Left kidney (tissue), 2 donors: Measurements from ENCODE around the gene LRSAM1. TPM values are rescaled to one million over a fixed set of nuclear protein-coding genes. Genes with fewer than 3 reads are reported as not detected.
A peak's percentile ranks its signal among the peaks of the same experiment; 100 is the strongest.
"Not testable (repeated sequence)": the region's sequence is repeated elsewhere in the genome, so short reads cannot be mapped to it uniquely, and the experiment has no call there.

Experiments
- DNase-seq: peaks from one replicate; pipeline ENCODE4 v3.0.0-alpha.2; 2013
- polyA plus RNA-seq: library from polyadenylated mRNA; unstranded; fragments of 120-200 nt; gene quantifications from one replicate; pipeline ENCODE4 v1.2.1, GENCODE V29; 2013; ENCODE audit not compliant: insufficient read length

LRSAM1 gene
- polyA plus RNA-seq, 1 donor, result 18.1 TPM

- DNase-seq, result no peak
Measured at GRCh38 chr9:127457191-127457878, 6.0 kb downstream of the LRSAM1 start.

- no peak for DNase-seq
Measured at GRCh38 chr9:127458921-127459320, 7.6 kb downstream of the LRSAM1 start.

DNA sequence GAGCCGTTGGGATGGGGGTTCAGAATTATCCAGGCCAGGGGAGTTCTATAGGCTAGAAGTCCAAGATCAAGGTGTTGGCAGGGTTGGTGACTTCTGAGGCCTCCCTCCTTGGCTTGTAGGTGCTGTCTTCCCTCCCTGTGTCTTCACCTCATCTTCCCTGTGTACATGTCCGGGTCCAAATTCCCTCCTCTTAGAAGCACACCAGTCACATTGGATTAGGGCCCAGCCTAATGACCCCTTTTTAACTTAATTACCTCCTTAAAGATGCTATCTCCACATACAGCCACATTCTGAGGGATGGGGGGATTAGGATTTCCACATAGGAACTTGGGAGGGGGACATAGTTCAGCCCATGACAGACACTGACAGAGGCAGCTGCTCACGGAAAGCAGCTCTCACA is 12.1 kb downstream of the LRSAM1 start:
- DNase-seq, result no peak

DNA sequence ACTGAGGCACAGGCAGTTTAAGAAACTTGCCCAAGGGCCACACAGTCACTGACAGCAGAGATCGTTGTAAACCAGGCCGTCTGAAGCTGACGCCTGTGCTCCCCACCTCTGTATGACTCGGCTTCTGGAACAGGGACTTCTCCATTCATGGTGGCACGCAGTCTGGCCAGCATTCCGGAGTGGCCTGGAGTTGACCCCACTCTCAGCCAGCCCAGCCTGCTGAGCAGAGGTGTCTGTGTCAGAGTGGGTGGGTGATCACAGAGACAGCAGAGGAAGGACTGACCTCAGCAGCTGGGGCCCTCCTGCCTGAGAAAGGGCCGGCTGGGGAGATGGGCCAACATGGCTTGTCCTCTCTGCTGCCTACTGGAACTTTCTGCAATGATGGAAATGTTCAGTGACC is 12.6 kb downstream of the LRSAM1 start:
- no peak for DNase-seq

DNA sequence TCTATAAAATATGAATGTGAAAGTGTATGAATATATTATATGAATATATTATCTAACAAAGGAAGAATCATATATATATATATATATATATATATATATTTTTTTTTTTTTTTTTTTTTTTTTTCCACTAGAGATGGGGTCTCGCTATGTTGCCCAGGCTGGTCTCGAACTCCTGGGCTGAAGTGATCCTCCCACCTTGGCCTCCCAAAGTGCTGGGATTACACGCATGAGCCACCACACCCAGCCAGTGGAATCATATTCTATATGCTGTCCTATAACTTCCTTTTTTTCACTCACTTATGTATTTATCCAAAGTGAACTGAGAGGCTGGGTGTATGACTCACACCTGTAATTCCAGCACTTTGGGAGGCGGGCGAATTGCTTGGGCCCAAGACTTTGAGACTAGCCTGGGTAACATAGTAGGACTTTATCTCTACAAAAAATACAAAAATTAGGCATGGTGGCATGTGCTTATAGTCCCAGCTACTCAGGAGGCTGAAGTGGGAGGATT is 15.2 kb downstream of the LRSAM1 start:
- not testable (repeated sequence) for DNase-seq

- no peak for DNase-seq
Measured at GRCh38 chr9:127467621-127468020, 16.3 kb downstream of the LRSAM1 start.

GRCh38 chr9:127470662-127471061 is 19.4 kb downstream of the LRSAM1 start:
- DNase-seq, result no peak

DNA sequence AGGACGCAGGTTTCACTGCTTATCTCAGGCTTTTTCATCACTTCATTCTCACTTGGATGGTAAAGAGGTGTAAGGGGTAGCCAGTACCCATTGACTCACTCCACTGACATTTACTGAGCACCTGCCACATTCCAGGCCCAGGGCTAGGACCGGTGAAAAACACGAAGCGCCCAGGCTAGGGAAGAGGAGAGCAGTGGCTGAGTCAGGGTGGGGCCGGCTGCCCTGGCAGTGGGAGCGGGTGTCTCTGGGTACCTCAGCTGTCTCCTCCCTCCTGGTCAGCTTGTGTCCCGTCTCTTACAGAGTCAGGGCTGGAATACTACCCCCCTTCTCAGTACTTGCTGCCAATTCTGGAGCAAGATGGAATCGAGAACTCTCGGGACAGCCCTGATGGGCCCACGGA is 22.2 kb downstream of the LRSAM1 start:
- no peak for DNase-seq

- no peak for DNase-seq
Measured at GRCh38 chr9:127473932-127474331, 22.6 kb downstream of the LRSAM1 start.

DNA sequence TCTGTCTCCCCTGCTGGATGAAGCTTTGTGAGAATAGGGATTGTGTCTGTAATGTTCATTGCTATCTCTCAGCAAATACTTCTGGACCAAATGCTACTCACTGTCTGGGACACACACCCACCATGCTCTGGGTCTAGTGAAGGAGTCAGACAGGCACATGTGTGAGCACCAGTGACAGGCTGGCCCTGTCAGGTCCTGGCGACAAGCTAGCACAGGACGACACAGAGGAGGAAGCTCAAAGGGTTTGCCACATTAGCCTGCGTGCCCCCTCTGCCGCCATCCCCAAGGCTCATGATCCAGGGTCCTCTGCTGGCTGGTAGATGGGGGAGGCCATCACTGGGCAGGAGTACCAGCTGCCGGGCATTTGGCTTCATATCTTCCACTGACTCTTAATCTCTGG is 23.3 kb downstream of the LRSAM1 start:
- DNase-seq, result no peak

DNA sequence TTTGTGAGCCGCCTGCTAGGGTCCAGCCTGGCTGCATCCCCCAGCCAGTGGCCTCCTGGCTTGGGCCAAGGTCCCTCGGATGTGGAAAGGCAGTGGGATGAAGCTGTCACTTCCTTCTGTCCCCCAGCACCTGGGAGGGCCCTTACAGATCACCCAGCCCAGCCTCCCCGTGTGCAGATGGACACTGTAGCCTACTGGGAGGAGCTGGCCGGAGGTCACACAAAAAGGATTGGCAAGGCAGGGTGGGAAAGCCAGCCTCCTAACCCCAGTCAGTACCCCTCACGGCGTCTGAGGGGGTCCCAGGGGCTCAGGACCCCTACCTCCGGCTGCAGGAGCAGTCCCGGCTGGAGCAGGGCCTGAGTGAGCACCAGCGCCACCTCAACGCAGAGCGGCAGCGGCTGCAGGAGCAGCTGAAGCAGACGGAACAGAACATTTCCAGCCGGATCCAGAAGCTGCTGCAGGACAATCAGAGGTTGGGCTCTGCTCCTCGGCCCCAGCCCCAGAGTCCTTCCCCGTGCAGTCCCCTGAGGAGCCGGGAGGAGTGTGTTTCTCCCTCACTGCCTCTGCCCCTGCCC is 28.3 kb downstream of the LRSAM1 start:
- no peak for DNase-seq

DNA sequence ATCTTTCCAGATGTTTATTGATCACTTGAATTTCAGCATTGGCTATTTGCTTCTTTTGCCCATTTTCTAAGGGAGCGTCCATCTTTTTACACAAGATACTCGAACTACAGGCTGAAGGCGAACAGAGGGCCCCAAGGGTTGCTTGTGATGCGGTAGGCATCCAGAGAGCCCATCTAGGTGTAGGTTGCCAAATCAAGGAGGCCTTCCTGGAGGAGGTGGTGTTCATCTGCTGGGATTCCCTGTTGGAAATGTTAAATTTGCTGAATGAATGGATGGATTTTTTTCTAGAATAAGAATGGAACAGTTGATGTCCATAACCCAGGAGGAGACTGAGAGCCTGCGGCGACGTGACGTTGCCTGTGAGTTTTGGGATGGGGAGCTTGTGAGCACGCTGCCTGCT is 31.4 kb downstream of the LRSAM1 start:
- DNase-seq, result no peak

DNA sequence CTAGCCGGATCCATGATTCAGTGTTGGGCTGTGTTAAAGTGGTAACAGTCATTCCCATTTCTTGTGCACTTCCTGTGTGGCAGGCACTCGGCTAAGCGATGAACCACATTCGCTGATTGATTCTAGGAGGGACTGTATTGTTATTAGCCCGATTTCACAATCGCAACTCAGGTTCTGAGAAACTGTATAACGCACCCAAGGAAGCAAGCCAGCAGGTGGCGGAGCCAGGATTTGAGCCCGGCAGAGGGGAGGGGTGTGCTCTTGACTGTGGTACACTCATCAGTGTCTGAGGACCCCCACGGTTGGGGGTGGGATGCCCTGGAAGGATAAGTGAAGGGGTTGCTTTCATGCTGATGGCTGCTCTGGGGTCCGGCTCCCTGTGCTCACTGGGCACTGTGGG is 34.7 kb downstream of the LRSAM1 start:
- no peak for DNase-seq

GRCh38 chr9:127488946-127489345 is 37.6 kb downstream of the LRSAM1 start:
- DNase-seq, result no peak

- DNase-seq, result peak; percentile 28
Measured at GRCh38 chr9:127489471-127490115, 38.3 kb downstream of the LRSAM1 start.

DNA sequence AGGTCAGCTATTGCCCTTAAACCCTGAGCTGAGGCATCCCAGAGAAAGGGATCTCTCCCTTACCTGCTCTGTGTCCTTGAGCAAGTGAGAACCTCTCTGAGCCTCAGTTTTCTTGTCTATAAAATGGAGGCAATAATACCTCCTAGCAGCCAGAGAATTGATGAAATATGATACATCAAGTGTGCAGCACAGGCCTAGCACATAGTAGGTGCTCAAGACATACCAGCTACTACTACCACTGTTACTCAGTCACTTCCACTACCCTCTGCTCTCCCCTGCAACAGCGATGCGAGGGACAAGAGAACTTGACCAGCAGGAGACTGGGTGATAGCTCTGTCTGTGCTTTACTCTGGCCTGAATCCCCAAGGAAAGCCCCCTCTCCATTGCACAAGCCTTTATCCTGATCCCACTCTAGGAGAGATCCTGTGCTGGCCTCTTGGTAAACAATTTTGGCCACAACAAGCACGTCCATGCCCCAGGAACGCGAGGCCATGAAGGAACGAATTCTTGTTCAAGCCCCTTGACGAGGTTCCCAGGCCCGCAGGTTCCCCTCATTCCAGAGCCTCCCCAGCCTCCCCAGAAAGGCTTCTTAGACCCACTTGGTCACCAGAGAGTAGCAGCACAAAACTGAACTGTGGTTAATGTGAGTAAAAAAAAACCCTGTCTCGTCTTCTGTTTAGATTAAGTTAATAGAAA is 39.4 kb downstream of the LRSAM1 start:
- no peak for DNase-seq

- no peak for DNase-seq
Measured at GRCh38 chr9:127491516-127491915, 40.2 kb downstream of the LRSAM1 start.

DNA sequence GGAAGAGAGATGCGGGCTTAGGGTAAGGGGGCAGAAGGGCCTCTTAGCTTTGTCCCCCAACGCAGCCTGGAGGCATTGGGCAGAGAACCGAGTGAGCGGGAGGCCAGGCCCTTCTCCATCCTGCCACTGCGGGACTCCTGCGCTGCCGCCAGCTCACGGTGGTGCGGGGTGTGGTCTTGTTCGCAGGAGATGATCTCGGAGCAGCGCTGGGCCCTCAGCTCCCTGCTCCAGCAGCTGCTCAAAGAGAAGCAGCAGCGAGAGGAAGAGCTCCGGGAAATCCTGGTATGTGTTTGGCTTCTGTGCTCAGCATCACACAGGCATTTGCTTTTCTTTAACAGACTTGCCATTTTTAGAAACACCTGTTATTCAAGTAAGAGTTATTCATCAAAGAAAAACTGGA is 41.3 kb downstream of the LRSAM1 start:
- DNase-seq, result no peak

GRCh38 chr9:127493592-127494303 is 42.4 kb downstream of the LRSAM1 start:
- DNase-seq, result no peak

DNA sequence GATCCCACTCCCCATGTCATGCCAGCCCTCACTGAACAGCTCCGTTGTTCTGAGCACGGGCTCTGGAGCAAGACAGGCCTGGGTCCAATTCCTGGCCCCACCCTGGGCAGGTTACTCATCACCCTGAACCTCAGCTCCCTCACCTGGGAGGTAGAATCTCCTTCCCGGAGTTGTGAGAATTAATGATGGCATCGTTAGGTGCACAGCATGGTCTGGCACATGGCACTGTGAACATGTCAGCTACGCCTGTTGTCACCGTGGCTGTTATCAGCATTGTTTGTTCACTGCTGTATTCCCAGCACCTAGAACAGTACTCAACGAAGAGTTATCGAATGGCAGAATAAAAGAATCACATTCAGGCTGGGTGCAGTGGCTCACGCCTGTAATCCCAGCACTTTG is 43.0 kb downstream of the LRSAM1 start:
- DNase-seq, result no peak

DNA sequence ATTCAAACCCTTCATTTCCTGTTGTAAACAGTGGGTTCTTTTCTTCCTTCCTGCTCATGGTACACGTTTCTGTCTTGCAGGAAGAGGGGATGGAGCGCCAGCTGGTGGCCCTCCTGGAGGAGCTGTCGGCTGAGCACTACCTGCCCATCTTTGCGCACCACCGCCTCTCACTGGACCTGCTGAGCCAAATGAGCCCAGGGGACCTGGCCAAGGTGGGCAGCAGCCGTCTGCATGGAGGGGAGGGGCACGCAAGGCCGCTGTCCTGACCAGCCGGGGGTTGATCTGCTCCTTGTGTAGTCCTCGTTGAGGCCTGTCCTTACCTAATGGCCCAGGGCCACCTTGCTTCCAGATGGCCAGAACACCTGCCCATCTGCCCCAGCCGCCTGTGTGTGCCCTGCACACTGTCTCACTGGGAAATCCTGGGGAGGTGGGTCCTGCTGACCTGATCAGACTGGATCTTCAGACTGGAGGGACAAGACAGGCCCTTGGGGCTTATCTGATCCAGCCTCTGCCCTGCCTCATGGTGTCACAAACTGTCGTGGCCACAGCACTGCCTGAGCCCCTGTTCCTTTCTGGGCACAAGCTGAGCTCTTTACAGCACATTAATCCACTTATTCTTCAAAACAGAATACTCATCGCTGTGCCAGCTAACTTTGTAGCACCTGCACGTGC is 44.7 kb downstream of the LRSAM1 start:
- DNase-seq, result no peak

DNA sequence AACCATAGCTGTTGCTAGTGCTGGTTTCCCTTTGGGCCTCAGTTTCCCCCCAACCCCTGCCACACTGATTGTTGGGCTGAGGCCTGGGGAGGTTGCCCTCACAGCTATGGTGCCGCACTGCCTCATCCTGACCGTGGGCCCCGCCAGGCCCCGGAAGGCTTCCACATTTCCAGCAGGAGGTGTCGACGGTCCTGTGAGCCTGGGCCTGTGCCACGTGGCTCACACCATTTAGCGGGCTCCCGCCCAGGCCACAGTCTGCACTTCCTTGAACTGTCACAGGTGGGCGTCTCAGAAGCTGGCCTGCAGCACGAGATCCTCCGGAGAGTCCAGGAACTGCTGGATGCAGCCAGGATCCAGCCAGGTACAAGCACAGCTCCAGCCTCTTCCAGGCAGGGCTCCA is 45.7 kb downstream of the LRSAM1 start:
- DNase-seq, result no peak
